ENCODE results near the gene NOL11. TPM values are rescaled to one million over a fixed set of nuclear protein-coding genes. Genes with fewer than 3 reads are reported as not detected.
A peak's percentile ranks its signal among the peaks of the same experiment; 100 is the strongest.
"Not testable (repeated sequence)": the region's sequence is repeated elsewhere in the genome, so short reads cannot be mapped to it uniquely, and the experiment has no call there.

Gene NOL11
- total RNA-seq, 8 experiments from 2014 or later: 29.4 to 59.8 (median 37.7) TPM

- no peak overlapping the region for H3K4me3 ChIP-seq
- H3K27ac ChIP-seq: no peak overlapping the region
- no peaks in the 10 kb centered on the region for H3K4me1 ChIP-seq (replicated peaks in 1 of 2)
- in situ Hi-C loops (cut with MboI; ENCODE audit: low pct_unique_long_range_greater_than_20kb in 2 of 9, low sequenced_read_pairs in 9 of 9, unreplicated experiment in 9 of 9): loop anchor here in 7 of 9 experiments (10.0 to 25.0 kb wide), 2 partner anchors 299 to 311 kb away; partner anchors contain the start of gene PITPNC1 (in 7 of the 7)
- 0 to 100% (median 100%) methylated on average over 1 to 2 of the region's 2 CpGs; no CpG with 5 or more reads in 5 of the 10 experiments for WGBS, 10 experiments
- no peak for ATAC-seq (replicated peaks in 6 of 8)
These were observed 31.5 kb upstream of the NOL11 start for GRCh38 chr17:67686241-67686640.

GRCh38 chr17:67687511-67687910, 30.2 kb upstream of the NOL11 start:
- in situ Hi-C loops (cut with MboI; ENCODE audit: low pct_unique_long_range_greater_than_20kb in 2 of 9, low sequenced_read_pairs in 9 of 9, unreplicated experiment in 9 of 9): loop anchor here in 7 of 9 experiments (10.0 to 25.0 kb wide), 2 partner anchors 300 to 313 kb away; partner anchors contain the start of gene PITPNC1 (in 7 of the 7)
- no peak for ATAC-seq (replicated peaks in 6 of 8)
- no peak overlapping the region for H3K27ac ChIP-seq

DNA sequence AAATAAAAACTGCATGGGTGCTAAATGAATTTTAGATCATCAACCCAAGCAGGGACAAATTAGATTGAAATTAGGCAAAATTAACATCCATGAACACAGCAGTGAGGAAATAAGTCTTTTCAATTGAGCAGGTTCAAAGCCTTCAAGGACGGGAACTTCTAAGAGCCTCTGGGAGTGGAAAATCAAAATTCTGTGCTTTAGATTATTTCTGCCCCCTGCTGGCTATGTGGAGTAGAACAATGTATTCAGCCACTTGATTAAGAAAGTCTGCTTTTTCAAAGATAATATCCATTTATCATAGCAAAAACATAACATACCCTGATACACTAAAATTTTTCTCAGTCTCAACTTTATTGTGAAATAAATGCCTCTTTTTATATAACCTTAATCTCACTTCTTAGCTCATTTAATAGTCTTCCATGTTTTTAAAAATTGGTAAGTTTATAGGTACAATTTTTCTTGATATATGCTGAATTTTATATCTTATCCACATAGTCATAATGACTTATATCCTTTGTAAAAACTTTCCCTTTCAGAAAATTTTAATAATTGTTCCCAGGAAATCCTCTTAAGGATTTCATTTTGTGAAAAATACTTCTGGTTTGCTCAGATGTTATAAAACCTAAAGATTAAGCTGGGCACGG, 28.1 kb upstream of the NOL11 start:
- no peaks in the 10 kb centered on the region for H3K4me1 ChIP-seq (replicated peaks in 1 of 2)
- 18 to 100% (median 53%) methylated on average over 1 to 2 of the region's 2 CpGs; no CpG with 5 or more reads in 2 of the 10 experiments for WGBS, 10 experiments
- H3K27ac ChIP-seq: no peak overlapping the region
- in situ Hi-C loops (cut with MboI; ENCODE audit: low pct_unique_long_range_greater_than_20kb in 2 of 9, low sequenced_read_pairs in 9 of 9, unreplicated experiment in 9 of 9): loop anchor here in 7 of 9 experiments (10.0 to 25.0 kb wide), 2 partner anchors 302 to 315 kb away; partner anchors contain the start of gene PITPNC1 (in 7 of the 7)
- peak in 5 of 8 experiments; percentile 21 to 35 (median 29) for ATAC-seq (replicated peaks in 6 of 8)
- H3K4me3 ChIP-seq: no peak overlapping the region

More at GRCh38 chr17:67687511-67687910, 30.2 kb upstream of the NOL11 start:
- H3K4me3 ChIP-seq: no peak overlapping the region
- no peaks in the 10 kb centered on the region for H3K4me1 ChIP-seq (replicated peaks in 1 of 2)
- WGBS, 10 experiments: 49 to 100% (median 86%) methylated on average over 1 to 2 of the region's 2 CpGs; no CpG with 5 or more reads in 3 of the 10 experiments

DNA sequence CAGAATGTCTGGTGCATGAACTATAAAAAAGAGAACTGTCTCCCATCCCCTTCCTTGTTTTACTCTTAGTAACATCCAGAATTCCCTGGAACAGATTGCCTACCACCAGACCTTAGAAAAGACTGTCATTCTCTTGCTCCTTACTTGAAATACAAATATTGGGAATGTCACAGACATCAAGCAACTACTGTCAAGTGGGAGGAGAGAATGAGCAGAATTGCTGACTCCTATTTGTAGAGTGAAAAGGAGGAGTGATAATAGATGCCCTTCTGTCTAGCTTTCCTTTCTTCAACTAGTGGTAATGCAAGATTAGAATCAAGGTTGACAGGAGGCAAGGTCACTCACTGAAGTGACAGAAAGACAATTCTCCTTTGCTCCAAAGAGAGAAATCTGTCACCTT, 23.9 kb upstream of the NOL11 start:
- no peak overlapping the region for H3K27ac ChIP-seq
- H3K4me3 ChIP-seq: no peak overlapping the region
- no peak for ATAC-seq (replicated peaks in 6 of 8)
- in situ Hi-C loops (cut with MboI; ENCODE audit: low pct_unique_long_range_greater_than_20kb in 2 of 9, low sequenced_read_pairs in 9 of 9, unreplicated experiment in 9 of 9): loop anchor here in 3 of 9 experiments (25.0 kb wide), 1 partner anchor 307 kb away; the partner anchor contains the start of gene PITPNC1 (in 3 of the 3)
- H3K4me1 ChIP-seq (replicated peaks in 1 of 2): no peaks in the 10 kb centered on the region

GRCh38 chr17:67696347-67696746, 21.4 kb upstream of the NOL11 start:
- Histone ChIP-seq H3K27ac (no peak overlapping the region), H3K4me3 (no peak overlapping the region), H3K4me1 (replicated peaks in 1 of 2) (no peaks in the 10 kb centered on the region)
- no peak for ATAC-seq (replicated peaks in 6 of 8)
- WGBS, 10 experiments: 72 to 100% (median 92%) methylated on average over 3 of the region's 3 CpGs; no CpG with 5 or more reads in 2 of the 10 experiments
- in situ Hi-C loops (cut with MboI; ENCODE audit: low pct_unique_long_range_greater_than_20kb in 2 of 9, low sequenced_read_pairs in 9 of 9, unreplicated experiment in 9 of 9): loop anchor here in 3 of 9 experiments (25.0 kb wide), 1 partner anchor 309 kb away; the partner anchor contains the start of gene PITPNC1 (in 3 of the 3)

DNA sequence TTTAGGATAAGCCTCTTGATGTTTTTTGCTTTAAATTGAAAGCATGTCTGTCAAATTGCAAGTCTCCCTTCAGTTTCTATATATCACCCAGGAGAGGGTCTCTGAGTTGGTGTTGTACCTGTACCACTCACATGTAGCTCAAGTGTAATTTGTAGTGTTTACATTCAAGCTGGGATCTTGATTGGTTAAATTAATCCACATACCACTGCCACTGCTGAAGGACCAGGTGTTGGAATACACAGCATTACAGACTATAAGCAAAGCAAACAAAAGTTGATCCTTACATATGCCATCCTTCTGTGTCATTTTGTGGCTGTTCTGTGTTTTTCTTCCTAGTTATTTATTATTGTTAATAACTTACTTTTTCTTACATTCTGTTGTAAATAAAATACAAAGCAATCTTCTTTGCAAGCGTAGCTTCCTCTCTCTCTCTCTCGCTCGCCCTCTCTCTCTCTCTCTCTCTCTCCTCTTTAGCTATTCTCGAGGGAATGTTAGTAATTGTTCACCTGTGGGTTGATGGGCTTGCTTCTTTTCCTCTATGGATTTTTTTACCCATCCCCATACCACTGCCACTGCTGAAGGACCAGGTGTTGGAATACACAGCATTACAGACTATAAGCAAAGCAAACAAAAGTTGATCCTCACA, 20.8 kb upstream of the NOL11 start:
- Histone ChIP-seq H3K4me3 (no peak overlapping the region), H3K4me1 (replicated peaks in 1 of 2) (no peaks in the 10 kb centered on the region), H3K27ac (no peak overlapping the region)
- in situ Hi-C loops (cut with MboI; ENCODE audit: low pct_unique_long_range_greater_than_20kb in 2 of 9, low sequenced_read_pairs in 9 of 9, unreplicated experiment in 9 of 9): loop anchor here in 3 of 9 experiments (25.0 kb wide), 1 partner anchor 310 kb away; the partner anchor contains the start of gene PITPNC1 (in 3 of the 3)
- no peak for ATAC-seq (replicated peaks in 6 of 8)
- WGBS, 10 experiments: 56 to 100% (median 79%) methylated on average over 2 to 4 of the region's 4 CpGs; no CpG with 5 or more reads in 1 of the 10 experiments

DNA sequence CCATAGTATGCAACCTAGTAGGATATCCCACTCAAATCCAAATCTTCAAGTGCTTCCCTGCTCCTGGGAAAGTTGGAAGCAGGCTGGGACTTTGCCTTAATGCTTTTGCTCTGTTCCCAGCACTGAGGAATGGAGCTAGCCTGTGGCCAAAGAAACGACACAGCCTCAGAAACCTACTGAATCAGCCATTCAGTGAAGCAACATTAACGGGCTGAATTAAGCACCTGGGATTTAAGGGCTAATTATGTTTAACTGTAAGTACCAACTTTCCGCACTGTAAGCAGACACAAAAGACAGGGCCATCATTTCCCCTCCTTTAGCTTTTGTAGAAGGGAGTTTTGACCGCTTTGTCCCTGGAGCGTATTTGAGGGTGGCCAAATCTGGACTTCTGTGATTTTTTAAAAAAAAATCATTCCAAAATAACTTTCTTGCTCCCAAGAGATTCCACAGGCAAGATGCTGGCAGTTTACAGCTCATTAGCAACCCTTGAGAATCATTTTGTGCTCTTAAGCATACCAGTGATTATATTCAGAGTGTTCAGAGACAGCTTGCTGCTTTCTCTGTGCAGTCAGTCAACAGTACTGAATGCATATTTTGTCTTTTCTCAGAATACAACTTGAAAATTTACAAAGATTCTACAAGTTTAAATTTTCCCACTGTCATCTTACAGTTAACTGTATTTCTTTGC, 17.6 kb upstream of the NOL11 start:
- no peak for ATAC-seq (replicated peaks in 6 of 8)
- no peaks in the 10 kb centered on the region for H3K4me1 ChIP-seq (replicated peaks in 1 of 2)
- in situ Hi-C loops (cut with MboI; ENCODE audit: low pct_unique_long_range_greater_than_20kb in 2 of 9, low sequenced_read_pairs in 9 of 9, unreplicated experiment in 9 of 9): no loop called here
- WGBS, 10 experiments: 61 to 81% (median 69%) methylated on average over 3 to 5 of the region's 5 CpGs; no CpG with 5 or more reads in 1 of the 10 experiments
- H3K27ac ChIP-seq: no peak overlapping the region
- no peak overlapping the region for H3K4me3 ChIP-seq

DNA sequence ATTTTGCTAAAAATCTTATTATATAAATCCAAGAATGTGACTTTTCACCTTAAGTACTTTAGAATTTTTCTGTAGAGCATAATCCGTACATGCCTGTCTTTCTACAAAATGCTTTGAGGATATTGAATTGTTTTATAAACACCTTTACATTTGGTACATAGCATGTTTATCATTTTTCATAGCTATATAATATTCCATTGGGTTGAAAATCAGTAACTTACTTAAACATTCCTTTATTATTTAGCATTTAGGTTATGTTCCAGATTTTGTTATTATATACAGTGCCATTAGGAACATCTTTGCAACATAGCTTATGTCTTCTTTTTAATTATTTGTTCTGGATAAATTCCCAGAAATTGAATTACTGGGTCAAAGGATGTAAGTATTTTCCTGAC, 17.0 kb upstream of the NOL11 start:
- ATAC-seq (replicated peaks in 6 of 8): no peak
- H3K4me1 ChIP-seq (replicated peaks in 1 of 2): no peaks in the 10 kb centered on the region
- in situ Hi-C loops (cut with MboI; ENCODE audit: low pct_unique_long_range_greater_than_20kb in 2 of 9, low sequenced_read_pairs in 9 of 9, unreplicated experiment in 9 of 9): no loop called here
- 22 to 100% (median 78%) methylated on average over 1 of the region's 1 CpG; no CpG with 5 or more reads in 2 of the 10 experiments for WGBS, 10 experiments
- no peak overlapping the region for H3K27ac ChIP-seq
- H3K4me3 ChIP-seq: no peak overlapping the region

- H3K4me3 ChIP-seq; ATAC-seq (replicated peaks in 6 of 8); H3K27ac ChIP-seq; in situ Hi-C loops (cut with MboI; ENCODE audit: low pct_unique_long_range_greater_than_20kb in 2 of 9, low sequenced_read_pairs in 9 of 9, unreplicated experiment in 9 of 9); H3K4me1 ChIP-seq (replicated peaks in 1 of 2): not testable (repeated sequence)
- WGBS, 10 experiments: 38 to 100% (median 94%) methylated on average over 1 to 8 of the region's 8 CpGs; no CpG with 5 or more reads in 3 of the 10 experiments
These were observed 14.9 kb upstream of the NOL11 start for GRCh38 chr17:67702861-67703260.

DNA sequence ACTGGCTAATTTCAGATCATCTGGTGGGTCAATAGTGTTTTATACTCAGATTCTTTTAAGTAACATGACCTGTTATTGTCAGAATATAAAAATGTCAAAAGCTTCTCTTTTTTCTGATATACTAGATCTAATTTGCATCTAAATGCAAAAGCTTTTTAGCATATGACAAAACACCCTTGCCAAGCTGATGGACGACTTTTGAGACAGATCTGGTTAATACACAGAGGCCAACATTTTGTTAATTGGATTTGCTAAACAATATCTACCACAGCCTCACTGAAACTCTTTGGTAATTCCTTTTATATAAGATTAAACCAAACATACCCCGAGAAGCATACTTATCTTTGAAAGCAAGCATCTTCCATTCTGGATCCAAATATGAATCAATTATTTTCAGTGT, 10.3 kb upstream of the NOL11 start:
- no peak overlapping the region for H3K4me3 ChIP-seq
- WGBS, 10 experiments: 0 to 100% (median 60%) methylated on average over 1 to 2 of the region's 2 CpGs; no CpG with 5 or more reads in 1 of the 10 experiments
- no peak for ATAC-seq (replicated peaks in 6 of 8)
- in situ Hi-C loops (cut with MboI; ENCODE audit: low pct_unique_long_range_greater_than_20kb in 2 of 9, low sequenced_read_pairs in 9 of 9, unreplicated experiment in 9 of 9): no loop called here
- no peaks in the 10 kb centered on the region for H3K4me1 ChIP-seq (replicated peaks in 1 of 2)
- no peak overlapping the region for H3K27ac ChIP-seq

GRCh38 chr17:67708378-67708777, 9.4 kb upstream of the NOL11 start:
- 72 to 81% methylated on average over 3 of the region's 3 CpGs; no CpG with 5 or more reads in 8 of the 10 experiments for WGBS, 10 experiments
- no peaks in the 10 kb centered on the region for H3K4me1 ChIP-seq (replicated peaks in 1 of 2)
- in situ Hi-C loops (cut with MboI; ENCODE audit: low pct_unique_long_range_greater_than_20kb in 2 of 9, low sequenced_read_pairs in 9 of 9, unreplicated experiment in 9 of 9): no loop called here
- no peak overlapping the region for H3K27ac ChIP-seq
- ATAC-seq (replicated peaks in 6 of 8): no peak
- no peak overlapping the region for H3K4me3 ChIP-seq

- in situ Hi-C loops (cut with MboI; ENCODE audit: low pct_unique_long_range_greater_than_20kb in 2 of 9, low sequenced_read_pairs in 9 of 9, unreplicated experiment in 9 of 9): loop anchor here in 1 of 9 experiments (10.0 kb wide), 1 partner anchor 337 kb away; the partner anchor contains the start of gene PITPNC1
- Histone ChIP-seq H3K4me3 (no peak overlapping the region), H3K4me1 (replicated peaks in 1 of 2) (peaks cover 9 to 10% of the 10 kb centered on the region in 2 donors), H3K27ac (no peak overlapping the region)
- WGBS, 10 experiments: 10 to 94% (median 67%) methylated on average over 1 to 4 of the region's 4 CpGs
- ATAC-seq (replicated peaks in 6 of 8): no peak
These were observed 5.8 kb upstream of the NOL11 start for GRCh38 chr17:67711916-67712315.
